ENCODE measurements around the gene NFKBIA. TPM values are rescaled to one million over a fixed set of nuclear protein-coding genes. Genes with fewer than 3 reads are reported as not detected.
A peak's percentile ranks its signal among the peaks of the same experiment; 100 is the strongest.

NFKBIA gene
- total RNA-seq, 1 donor from 2014 or later: 35.5 TPM

DNA sequence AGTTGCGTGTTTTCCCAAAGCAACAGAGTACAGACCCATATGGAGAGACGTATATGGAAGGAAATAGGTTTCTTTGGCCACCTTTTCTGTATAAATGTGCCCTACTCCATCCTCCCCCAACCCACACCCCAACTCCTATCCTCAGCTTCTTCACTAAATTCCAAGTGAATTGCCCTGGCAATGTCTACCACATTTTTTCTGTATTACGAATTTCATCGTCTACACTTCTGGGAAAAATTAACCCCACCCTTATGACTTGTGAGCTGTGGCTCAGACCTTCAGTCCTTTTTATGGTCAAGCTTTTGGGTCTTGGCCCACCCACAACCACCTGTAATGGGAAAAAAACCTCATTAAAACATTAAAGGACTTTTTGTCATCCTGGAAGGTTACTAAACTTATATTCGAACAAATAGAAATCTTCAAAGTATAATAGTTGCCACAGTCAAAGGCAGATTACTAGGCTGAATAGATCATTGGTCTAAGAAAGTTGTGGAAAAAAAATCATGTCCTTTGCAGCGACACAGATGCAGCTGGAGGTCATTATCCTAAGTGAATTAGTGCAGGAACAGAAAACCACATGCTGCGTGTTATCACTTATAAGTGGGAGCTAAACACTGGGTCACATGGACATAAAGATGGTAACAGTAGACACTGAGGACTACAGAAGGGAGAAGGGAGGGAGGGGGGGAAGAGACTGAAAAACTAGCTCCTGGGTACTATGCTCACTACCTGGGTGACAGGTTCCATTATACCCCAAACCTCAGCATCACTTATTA is 15.7 kb upstream of the NFKBIA start:
- Mint-ChIP-seq H3K4me3 (ENCODE audit: unreplicated experiment) (no peak overlapping the region), H3K36me3 (ENCODE audit: low read depth, unreplicated experiment) (no peaks in the 10 kb centered on the region), H3K9me3 (ENCODE audit: unreplicated experiment) (no peaks in the 10 kb centered on the region), H3K4me1 (ENCODE audit: low read depth, unreplicated experiment) (peaks cover 17% of the 10 kb centered on the region), H3K27ac (ENCODE audit: unreplicated experiment) (peak overlapping the region; percentile 41), H3K27me3 (ENCODE audit: low read depth, unreplicated experiment) (no peaks in the 10 kb centered on the region)
- no peak for FAIRE-seq
- H3K79me2 ChIP-seq (ENCODE audit: insufficient read depth, low read length): no peaks in the 10 kb centered on the region
- peaks cover 3% of the 10 kb centered on the region for H3K9me3 ChIP-seq (ENCODE audit: insufficient read depth, low read depth, low read length)
- H4K20me1 ChIP-seq (ENCODE audit: insufficient read depth, low read length): no peaks in the 10 kb centered on the region
- no peaks in the 10 kb centered on the region for H3K27me3 ChIP-seq (ENCODE audit: insufficient read depth, low read length)
- peak overlapping the region; percentile 26 for H3K4me3 ChIP-seq (ENCODE audit: insufficient read depth, low read depth, low read length)
- H3K4me1 ChIP-seq (ENCODE audit: insufficient read depth, low read length): peaks cover 21% of the 10 kb centered on the region
- peak overlapping the region; percentile 66 for H3K27ac ChIP-seq (ENCODE audit: low read depth, low read length)
- H3K36me3 ChIP-seq (ENCODE audit: insufficient read depth, low read length): no peaks in the 10 kb centered on the region
- H3K9ac ChIP-seq (ENCODE audit: low read length): peak overlapping the region; percentile 53
- peak overlapping the region; percentile 75 for H3K4me2 ChIP-seq (ENCODE audit: low read length)
- DNase-seq (ENCODE audit: low read depth): peak; percentile 86
- TF ChIP-seq EZH2 (IDR thresholded peaks at IDR 0.05; ENCODE audit: insufficient read depth, low read length): no peak
- TF ChIP-seq, protein P1, sequence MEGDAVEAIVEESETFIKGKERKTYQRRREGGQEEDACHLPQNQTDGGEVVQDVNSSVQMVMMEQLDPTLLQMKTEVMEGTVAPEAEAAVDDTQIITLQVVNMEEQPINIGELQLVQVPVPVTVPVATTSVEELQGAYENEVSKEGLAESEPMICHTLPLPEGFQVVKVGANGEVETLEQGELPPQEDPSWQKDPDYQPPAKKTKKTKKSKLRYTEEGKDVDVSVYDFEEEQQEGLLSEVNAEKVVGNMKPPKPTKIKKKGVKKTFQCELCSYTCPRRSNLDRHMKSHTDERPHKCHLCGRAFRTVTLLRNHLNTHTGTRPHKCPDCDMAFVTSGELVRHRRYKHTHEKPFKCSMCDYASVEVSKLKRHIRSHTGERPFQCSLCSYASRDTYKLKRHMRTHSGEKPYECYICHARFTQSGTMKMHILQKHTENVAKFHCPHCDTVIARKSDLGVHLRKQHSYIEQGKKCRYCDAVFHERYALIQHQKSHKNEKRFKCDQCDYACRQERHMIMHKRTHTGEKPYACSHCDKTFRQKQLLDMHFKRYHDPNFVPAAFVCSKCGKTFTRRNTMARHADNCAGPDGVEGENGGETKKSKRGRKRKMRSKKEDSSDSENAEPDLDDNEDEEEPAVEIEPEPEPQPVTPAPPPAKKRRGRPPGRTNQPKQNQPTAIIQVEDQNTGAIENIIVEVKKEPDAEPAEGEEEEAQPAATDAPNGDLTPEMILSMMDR (IDR thresholded peaks at IDR 0.05; ENCODE audit: insufficient read depth, low read depth, low read length): no peak
- no peak overlapping the region for H2AFZ ChIP-seq (ENCODE audit: low read depth, low read length)

DNA sequence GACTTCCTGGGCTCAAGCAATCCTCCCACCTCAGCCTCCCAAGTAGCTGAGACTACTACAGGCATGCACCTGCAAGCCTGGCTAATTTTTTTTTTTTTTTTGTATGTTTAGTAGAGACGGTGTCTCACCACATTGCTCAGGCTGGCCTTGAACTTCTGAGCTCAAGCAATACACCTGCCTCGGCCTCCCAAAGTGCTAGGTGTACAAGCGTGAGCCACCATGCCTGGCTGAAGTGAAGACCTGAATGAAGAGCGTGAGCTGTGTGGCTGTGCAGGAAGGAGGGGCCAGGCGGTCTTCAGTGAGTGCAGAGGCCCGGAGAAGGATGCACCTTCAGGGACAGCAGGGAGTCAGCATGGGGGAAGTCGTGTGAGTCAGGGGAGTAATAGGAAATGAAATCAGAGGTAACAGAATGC is 14.9 kb upstream of the NFKBIA start:
- H3K27ac Mint-ChIP-seq (ENCODE audit: unreplicated experiment): peak overlapping the region; percentile 41
- H4K20me1 ChIP-seq (ENCODE audit: insufficient read depth, low read length): no peaks in the 10 kb centered on the region
- H3K36me3 ChIP-seq (ENCODE audit: insufficient read depth, low read length): no peaks in the 10 kb centered on the region
- peaks cover 28% of the 10 kb centered on the region for H3K4me1 ChIP-seq (ENCODE audit: insufficient read depth, low read length)
- DNase-seq (ENCODE audit: low read depth): no peak
- TF ChIP-seq, protein P1 (IDR thresholded peaks at IDR 0.05; ENCODE audit: insufficient read depth, low read depth, low read length): no peak
- TF ChIP-seq EZH2 (IDR thresholded peaks at IDR 0.05; ENCODE audit: insufficient read depth, low read length): no peak
- H3K4me3 ChIP-seq (ENCODE audit: insufficient read depth, low read depth, low read length): peak overlapping the region; percentile 26
- H3K27me3 ChIP-seq (ENCODE audit: insufficient read depth, low read length): no peaks in the 10 kb centered on the region
- H3K4me1 Mint-ChIP-seq (ENCODE audit: low read depth, unreplicated experiment): peaks cover 23% of the 10 kb centered on the region
- H3K9ac ChIP-seq (ENCODE audit: low read length): peak overlapping the region; percentile 53
- no peaks in the 10 kb centered on the region for H3K9me3 Mint-ChIP-seq (ENCODE audit: unreplicated experiment)
- H2AFZ ChIP-seq (ENCODE audit: low read depth, low read length): peak overlapping the region; percentile 28
- no peak overlapping the region for H3K4me3 Mint-ChIP-seq (ENCODE audit: unreplicated experiment)
- peak overlapping the region; percentile 75 for H3K4me2 ChIP-seq (ENCODE audit: low read length)
- peaks cover 3% of the 10 kb centered on the region for H3K9me3 ChIP-seq (ENCODE audit: insufficient read depth, low read depth, low read length)
- H3K27ac ChIP-seq (ENCODE audit: low read depth, low read length): peak overlapping the region; percentile 66
- H3K36me3 Mint-ChIP-seq (ENCODE audit: low read depth, unreplicated experiment): no peaks in the 10 kb centered on the region
- no peaks in the 10 kb centered on the region for H3K27me3 Mint-ChIP-seq (ENCODE audit: low read depth, unreplicated experiment)
- FAIRE-seq: no peak
- no peaks in the 10 kb centered on the region for H3K79me2 ChIP-seq (ENCODE audit: insufficient read depth, low read length)

DNA sequence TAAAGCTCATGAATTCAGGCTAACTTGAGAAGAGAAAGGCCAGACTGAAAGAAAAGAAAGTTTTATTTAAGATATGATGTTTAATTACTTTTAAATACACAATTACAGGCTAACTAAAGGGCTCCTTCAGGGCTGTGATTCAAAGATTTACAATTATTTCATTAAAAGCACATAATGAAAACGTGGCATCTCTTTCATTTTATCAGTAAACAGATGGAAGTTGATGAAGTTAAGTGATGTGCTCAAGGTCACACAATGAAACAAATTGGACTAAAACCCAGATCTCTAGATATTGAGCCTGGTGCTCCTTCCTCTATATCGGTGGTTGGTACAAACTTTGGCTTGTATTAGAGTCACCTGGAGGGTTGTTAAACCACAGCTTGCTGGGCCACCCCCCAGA is 13.5 kb upstream of the NFKBIA start:
- no peak overlapping the region for H2AFZ ChIP-seq (ENCODE audit: low read depth, low read length)
- Mint-ChIP-seq H3K4me3 (ENCODE audit: unreplicated experiment) (no peak overlapping the region), H3K27ac (ENCODE audit: unreplicated experiment) (no peak overlapping the region), H3K9me3 (ENCODE audit: unreplicated experiment) (no peaks in the 10 kb centered on the region), H3K36me3 (ENCODE audit: low read depth, unreplicated experiment) (no peaks in the 10 kb centered on the region), H3K4me1 (ENCODE audit: low read depth, unreplicated experiment) (peaks cover 31% of the 10 kb centered on the region), H3K27me3 (ENCODE audit: low read depth, unreplicated experiment) (no peaks in the 10 kb centered on the region)
- H3K4me1 ChIP-seq (ENCODE audit: insufficient read depth, low read length): peaks cover 35% of the 10 kb centered on the region
- DNase-seq (ENCODE audit: low read depth) (no peak), FAIRE-seq (no peak)
- no peaks in the 10 kb centered on the region for H3K9me3 ChIP-seq (ENCODE audit: insufficient read depth, low read depth, low read length)
- no peaks in the 10 kb centered on the region for H3K79me2 ChIP-seq (ENCODE audit: insufficient read depth, low read length)
- H3K27me3 ChIP-seq (ENCODE audit: insufficient read depth, low read length): no peaks in the 10 kb centered on the region
- no peak overlapping the region for H3K9ac ChIP-seq (ENCODE audit: low read length)
- no peak overlapping the region for H3K27ac ChIP-seq (ENCODE audit: low read depth, low read length)
- no peaks in the 10 kb centered on the region for H4K20me1 ChIP-seq (ENCODE audit: insufficient read depth, low read length)
- no peaks in the 10 kb centered on the region for H3K36me3 ChIP-seq (ENCODE audit: insufficient read depth, low read length)
- no peak overlapping the region for H3K4me3 ChIP-seq (ENCODE audit: insufficient read depth, low read depth, low read length)
- no peak overlapping the region for H3K4me2 ChIP-seq (ENCODE audit: low read length)
- TF ChIP-seq, protein P1 (IDR thresholded peaks at IDR 0.05; ENCODE audit: insufficient read depth, low read depth, low read length): no peak
- no peak for TF ChIP-seq EZH2 (IDR thresholded peaks at IDR 0.05; ENCODE audit: insufficient read depth, low read length)

Measured in astrocyte (in vitro differentiated cells and primary cell).